Motor neuron (in vitro differentiated cells): ENCODE results near the gene TMEM143. TPM values are rescaled to one million over a fixed set of nuclear protein-coding genes. Genes with fewer than 3 reads are reported as not detected.
"Not testable (repeated sequence)": the region's sequence is repeated elsewhere in the genome, so short reads cannot be mapped to it uniquely, and the experiment has no call there.

Source experiments
- ATAC-seq, 8 experiments: fragments of 200-7000 bp; cut with Tn5 transposase; replicated peaks in 6 of 8; 2 replicates each; pipeline ENCODE4 v1.8.0; 2021; ENCODE audit warnings: mild to moderate bottlenecking in 8 of 8, moderate library complexity in 8 of 8
- H3K27ac ChIP-seq, 2 donors: fragments of 250-450 bp; sonication (Bioruptor Pico); 2 replicates each; pipeline ENCODE4 v1.9.0; 2021; ENCODE audit warnings: antibody characterized with exemption in 2 of 2, mild to moderate bottlenecking in 2 of 2, moderate library complexity in 1 of 2
- H3K4me1 ChIP-seq, 2 donors: fragments of 250-450 bp; sonication (Bioruptor Pico); replicated peaks in 1 of 2; 2 replicates each; pipeline ENCODE4 v1.6.1; 2021; ENCODE audit warnings: antibody characterized with exemption in 2 of 2, mild to moderate bottlenecking in 2 of 2, moderate library complexity in 1 of 2
- H3K4me3 ChIP-seq, 5 donors: fragments of 250-450 bp; sonication (Bioruptor Pico); 2 replicates each; pipeline ENCODE4 v1.9.0; 2021; ENCODE audit warnings: antibody characterized with exemption in 5 of 5, mild to moderate bottlenecking in 5 of 5, moderate library complexity in 4 of 5
- WGBS, 10 experiments: fragments of 450-650 bp; shearing (Covaris generic); methylation state at CpG; one replicate each; pipeline ENCODE4 v1.0.0; 2022; 5-methylcytosine and 5-hydroxymethylcytosine counted together
- in situ Hi-C, 9 experiments: fragments of 400-800 bp; cut with MboI; loops; one replicate each; pipeline ENCODE4 v1.15.0; 2021; ENCODE audit warnings: low sequenced_read_pairs in 9 of 9, low pct_unique_long_range_greater_than_20kb in 2 of 9; ENCODE audit not compliant: unreplicated experiment in 9 of 9
- total RNA-seq, 8 experiments: library from RNA; unstranded; fragments of 300-600 nt; gene quantifications; 2 replicates each; pipeline versions ENCODE4 v1.2.3 to v1.2.4, GENCODE V29; 2022

The TMEM143 gene
- total RNA-seq, 8 experiments from 2014 or later, result 4.0 to 12.7 (median 7.9) TPM

DNA sequence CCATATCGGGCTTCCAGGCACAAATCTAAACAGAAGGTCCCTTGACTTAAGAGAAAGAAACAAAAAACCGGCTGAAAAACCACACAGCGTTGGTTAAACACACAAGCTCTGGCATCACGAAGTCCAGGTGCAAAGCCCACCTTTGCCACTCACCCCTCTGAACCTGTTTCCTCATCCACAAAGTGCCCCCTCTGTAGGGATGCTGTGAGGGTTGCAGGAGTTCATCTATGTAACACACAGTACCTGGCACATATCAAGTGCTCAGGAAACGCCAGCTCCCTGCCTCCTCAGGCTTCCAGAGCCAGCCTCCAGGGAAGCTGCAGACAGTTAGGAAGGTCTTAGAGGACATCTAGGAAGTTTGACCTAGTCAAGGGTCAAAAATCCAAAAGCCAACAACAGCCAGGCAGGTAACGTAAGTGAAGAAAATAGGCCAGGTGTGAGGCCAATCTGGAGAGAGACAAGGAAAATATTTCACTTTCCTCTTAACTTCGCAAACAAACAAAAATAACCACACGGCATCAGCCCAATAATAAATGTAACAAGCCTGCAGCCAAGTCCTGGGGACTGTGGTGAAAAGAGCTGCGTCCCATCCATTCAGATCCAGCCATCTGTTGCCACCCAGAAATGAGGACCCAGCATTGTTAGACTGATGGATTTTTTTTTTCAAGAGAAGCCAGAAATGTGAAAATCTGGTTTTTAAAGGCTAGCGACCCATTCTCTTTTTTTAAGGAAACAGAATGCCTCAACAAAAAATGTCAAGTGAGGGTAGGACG is 17.6 kb upstream of the TMEM143 start:
- WGBS, 10 experiments, result 65 to 93% (median 87%) methylated on average over 3 to 8 of the region's 11 CpGs; no CpG with 5 or more reads in 1 of the 10 experiments
- Histone ChIP-seq H3K4me3 (no peak overlapping the region), H3K4me1 (no peaks in the 10 kb centered on the region), H3K27ac (no peak overlapping the region)
- ATAC-seq, result no peak
- in situ Hi-C loops, result no loop called here

- 0 to 92% (median 75%) methylated on average over 1 to 5 of the region's 5 CpGs; no CpG with 5 or more reads in 1 of the 10 experiments for WGBS, 10 experiments
- in situ Hi-C loops, result no loop called here
- ATAC-seq, result peak in 6 of 8 experiments; percentile 19 to 97 (median 46)
- Histone ChIP-seq H3K27ac (no peak overlapping the region), H3K4me3 (no peak overlapping the region), H3K4me1 (no peaks in the 10 kb centered on the region)
Measured at GRCh38 chr19:48379058-48379457, 15.3 kb upstream of the TMEM143 start.

DNA sequence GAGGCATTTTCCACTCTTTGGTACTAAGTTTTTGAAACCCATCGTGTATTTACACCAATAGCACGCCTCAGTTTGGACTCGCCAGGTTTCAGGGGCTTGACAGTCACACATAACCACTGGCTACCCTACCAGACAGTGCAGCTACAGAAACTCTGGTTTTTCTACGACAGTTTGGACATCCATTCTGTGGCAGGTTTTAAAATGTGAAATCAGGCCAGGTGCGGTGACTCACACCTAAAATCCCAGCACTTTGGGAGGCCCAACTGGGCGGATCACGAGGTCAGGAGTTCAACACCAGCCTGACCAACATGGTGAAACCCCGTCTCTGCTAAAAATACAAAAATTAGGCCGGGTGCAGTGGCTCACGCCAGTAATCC is 14.4 kb upstream of the TMEM143 start:
- Histone ChIP-seq H3K4me3 (no peak overlapping the region), H3K27ac (no peak overlapping the region), H3K4me1 (no peaks in the 10 kb centered on the region)
- ATAC-seq, result no peak
- in situ Hi-C loops, result no loop called here
- WGBS, 10 experiments, result 83 to 100% (median 94%) methylated on average over 2 to 9 of the region's 10 CpGs; no CpG with 5 or more reads in 3 of the 10 experiments

DNA sequence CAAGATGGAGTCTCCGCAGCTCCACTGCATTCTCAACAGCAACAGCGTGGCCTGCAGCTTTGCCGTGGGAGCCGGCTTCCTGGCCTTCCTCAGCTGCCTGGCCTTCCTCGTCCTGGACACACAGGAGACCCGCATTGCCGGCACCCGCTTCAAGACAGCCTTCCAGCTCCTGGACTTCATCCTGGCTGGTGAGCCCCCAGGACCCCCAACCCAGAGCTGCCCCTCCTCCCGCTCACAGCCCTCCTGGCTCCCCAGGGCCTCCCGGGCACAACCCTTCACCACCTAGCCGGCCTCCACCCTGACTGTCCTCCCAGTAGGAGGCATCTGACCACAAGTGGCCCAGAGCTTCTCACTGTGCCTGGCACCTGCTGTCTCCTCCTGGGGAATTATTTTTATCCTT is 9.8 kb upstream of the TMEM143 start:
- H3K27ac ChIP-seq, result no peak overlapping the region
- no peak for ATAC-seq
- in situ Hi-C loops, result no loop called here
- 80 to 100% (median 89%) methylated on average over 1 to 3 of the region's 11 CpGs; no CpG with 5 or more reads in 7 of the 10 experiments for whole genome bisulfite sequencing, 10 experiments
- H3K4me3 ChIP-seq, result no peak overlapping the region
- peaks cover 0 to 3% of the 10 kb centered on the region in 2 donors for H3K4me1 ChIP-seq

DNA sequence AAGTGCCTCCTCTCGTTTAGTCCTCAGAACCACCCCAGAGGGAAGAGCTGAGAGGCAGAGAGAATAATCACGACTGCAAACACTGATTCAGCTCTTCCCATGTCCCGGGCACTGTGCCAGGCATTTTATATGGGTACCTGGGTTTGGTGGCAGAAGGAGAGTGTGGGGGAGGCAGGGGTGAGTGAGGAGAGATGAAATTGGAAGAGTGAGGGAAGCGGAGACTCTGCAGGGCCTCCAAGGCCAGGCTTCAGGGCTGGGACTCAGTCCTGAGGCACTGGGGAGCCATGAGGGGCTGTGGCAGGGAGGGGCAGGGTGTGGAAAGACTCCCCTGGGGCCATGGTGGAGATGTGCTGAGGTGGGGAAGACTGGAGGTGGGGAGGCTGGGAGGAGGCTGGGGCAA is 9.2 kb upstream of the TMEM143 start:
- H3K4me3 ChIP-seq, result no peak overlapping the region
- no peak overlapping the region for H3K27ac ChIP-seq
- WGBS, 10 experiments, result 17 to 80% (median 50%) methylated on average over 1 to 3 of the region's 4 CpGs; no CpG with 5 or more reads in 5 of the 10 experiments
- in situ Hi-C loops, result no loop called here
- peaks cover 0 to 3% of the 10 kb centered on the region in 2 donors for H3K4me1 ChIP-seq
- peak; percentile 3 to 63 (median 53) for ATAC-seq

DNA sequence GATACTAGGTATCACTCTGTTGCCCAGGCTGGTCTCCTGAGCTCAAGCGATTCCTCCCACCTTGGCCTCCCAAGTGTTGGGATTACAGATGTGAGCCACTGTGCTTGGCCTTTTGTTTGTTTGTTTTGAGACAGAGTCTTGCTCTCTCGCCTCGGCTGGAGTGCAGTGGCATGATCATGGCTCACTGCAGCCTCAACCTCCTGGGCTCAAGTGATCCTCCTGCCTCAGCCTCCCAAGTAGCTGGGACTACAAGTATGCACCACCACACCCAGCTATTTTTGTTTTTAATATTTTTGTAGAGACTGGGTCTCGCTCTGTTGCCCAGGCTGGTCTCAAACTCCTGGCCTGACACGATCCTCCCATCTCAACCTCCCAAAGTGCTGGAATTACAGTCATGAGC is 8.0 kb upstream of the TMEM143 start:
- H3K4me1 ChIP-seq, H3K4me3 ChIP-seq, in situ Hi-C loops, H3K27ac ChIP-seq, ATAC-seq: not testable (repeated sequence)
- 93 to 100% (median 94%) methylated on average over 1 to 5 of the region's 5 CpGs; no CpG with 5 or more reads in 4 of the 10 experiments for WGBS, 10 experiments

GRCh38 chr19:48371367-48371766 is 7.6 kb upstream of the TMEM143 start:
- peaks cover 0 to 3% of the 10 kb centered on the region in 2 donors for H3K4me1 ChIP-seq
- in situ Hi-C loops, result no loop called here
- WGBS, 10 experiments, result 58 to 100% (median 90%) methylated on average over 1 to 2 of the region's 7 CpGs; no CpG with 5 or more reads in 4 of the 10 experiments
- H3K27ac ChIP-seq, result no peak overlapping the region
- ATAC-seq, result no peak
- no peak overlapping the region for H3K4me3 ChIP-seq

- WGBS, 10 experiments, result 0 to 100% (median 69%) methylated on average over 1 to 3 of the region's 4 CpGs; no CpG with 5 or more reads in 5 of the 10 experiments
- H3K4me3 ChIP-seq, result no peak overlapping the region
- H3K4me1 ChIP-seq, result peaks cover 0 to 3% of the 10 kb centered on the region in 2 donors
- in situ Hi-C loops, result no loop called here
- H3K27ac ChIP-seq, result no peak overlapping the region
- ATAC-seq, result no peak
Measured at GRCh38 chr19:48370955-48371354, 7.2 kb upstream of the TMEM143 start.

DNA sequence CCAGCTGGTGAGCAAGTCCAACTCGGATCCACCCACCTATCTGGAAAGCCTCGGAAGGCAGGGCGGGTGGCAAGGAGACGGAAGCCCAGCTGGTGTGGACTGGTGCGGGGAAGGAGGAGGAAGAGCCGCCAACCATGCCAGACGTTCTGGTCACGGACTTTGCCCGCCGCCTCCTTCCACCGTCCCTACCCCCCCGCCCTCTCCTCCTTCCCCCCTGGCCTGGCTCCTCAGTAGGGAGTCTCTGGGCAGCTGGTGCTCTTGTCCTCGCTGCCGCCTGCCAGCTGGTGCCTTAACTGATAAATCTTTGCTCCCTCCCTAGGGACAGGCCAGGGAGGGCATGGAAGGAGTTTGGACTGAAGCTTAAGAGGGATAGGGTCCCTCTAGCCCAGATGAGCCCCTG is 5.2 kb upstream of the TMEM143 start:
- Histone ChIP-seq H3K27ac (no peak overlapping the region), H3K4me3 (no peak overlapping the region), H3K4me1 (peaks cover 3 to 4% of the 10 kb centered on the region in 2 donors)
- no peak for ATAC-seq
- in situ Hi-C loops, result no loop called here
- 40 to 100% (median 90%) methylated on average over 1 to 2 of the region's 14 CpGs; no CpG with 5 or more reads in 7 of the 10 experiments for WGBS, 10 experiments

GRCh38 chr19:48367855-48368254 is 4.1 kb upstream of the TMEM143 start:
- 20 to 83% (median 75%) methylated on average over 1 to 5 of the region's 5 CpGs; no CpG with 5 or more reads in 3 of the 10 experiments for WGBS, 10 experiments
- Histone ChIP-seq H3K27ac (no peak overlapping the region), H3K4me1 (peaks cover 3 to 9% of the 10 kb centered on the region in 2 donors), H3K4me3 (no peak overlapping the region)
- no peak for ATAC-seq
- in situ Hi-C loops, result no loop called here

- no CpG with 5 or more reads among the region's 11 CpGs for WGBS, 10 experiments
- H3K27ac ChIP-seq, result no peak overlapping the region
- ATAC-seq, result no peak
- in situ Hi-C loops, result no loop called here
- no peak overlapping the region for H3K4me3 ChIP-seq
- H3K4me1 ChIP-seq, result peaks cover 3 to 9% of the 10 kb centered on the region in 2 donors
Measured at GRCh38 chr19:48365602-48366001, 1.9 kb upstream of the TMEM143 start.

DNA sequence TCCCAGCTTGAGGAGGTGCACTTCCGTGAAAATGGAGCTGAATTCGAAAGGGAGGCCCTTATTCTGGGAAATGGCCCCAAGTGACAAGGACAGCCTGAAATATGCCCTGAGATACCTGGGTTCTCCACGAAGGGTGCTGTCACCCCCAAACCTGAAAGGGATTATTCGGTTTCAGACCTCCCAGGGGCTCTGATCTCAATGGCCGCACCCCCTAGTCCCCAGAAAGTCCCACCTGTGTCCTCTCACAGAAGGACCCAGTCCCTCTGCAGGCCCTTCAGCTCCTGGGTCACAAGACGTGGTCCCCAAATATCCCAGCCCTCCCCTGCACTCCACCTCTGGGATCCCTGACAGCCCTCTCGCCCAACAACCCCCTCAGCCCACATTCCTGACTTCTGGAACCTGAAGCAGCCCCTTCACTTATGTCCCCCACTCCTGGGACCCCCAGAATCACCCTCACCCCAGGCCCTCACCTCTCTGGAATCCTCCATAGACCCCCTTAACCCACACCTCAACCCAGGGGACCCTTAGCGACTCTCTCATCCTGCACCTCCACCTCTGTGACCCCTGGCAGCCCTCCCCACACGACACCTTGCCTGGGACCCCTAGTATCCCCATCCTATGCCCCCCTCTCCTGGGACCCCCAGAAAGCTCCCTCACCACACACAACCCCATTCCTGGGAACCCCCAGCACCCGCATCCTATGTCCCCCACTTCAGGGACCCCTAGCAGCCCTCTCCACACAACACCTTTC is 1.0 kb upstream of the TMEM143 start:
- ATAC-seq, result no peak
- Histone ChIP-seq H3K4me3 (peak overlapping the region in 2 of 5 donors; percentile 6 to 11), H3K27ac (peak overlapping the region in 1 of 2 donors; percentile 38), H3K4me1 (peaks cover 3 to 9% of the 10 kb centered on the region in 2 donors)
- in situ Hi-C loops, result no loop called here
- WGBS, 10 experiments, result 36 to 80% (median 46%) methylated on average over 2 to 4 of the region's 10 CpGs; no CpG with 5 or more reads in 7 of the 10 experiments

DNA sequence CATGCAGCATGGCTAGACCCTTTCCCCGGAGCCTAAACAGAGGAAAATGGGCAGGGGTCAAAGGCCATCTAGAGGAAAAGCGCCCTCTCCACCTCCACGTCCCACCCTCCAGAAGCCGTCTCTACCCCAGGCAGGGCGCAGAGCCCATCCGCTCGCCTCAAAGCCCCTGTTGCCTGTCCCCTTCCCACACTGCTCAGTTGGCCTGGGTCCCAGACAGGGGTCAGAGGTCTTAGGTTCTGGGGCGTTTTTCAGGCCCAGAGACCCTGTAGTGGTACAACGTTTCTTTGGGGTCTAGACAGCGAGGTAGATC is 285 bp downstream of the TMEM143 start:
- WGBS, 10 experiments, result 0 to 20% (median 0%) methylated on average over 1 to 5 of the region's 10 CpGs; no CpG with 5 or more reads in 6 of the 10 experiments
- H3K27ac ChIP-seq, result peak overlapping the region; percentile 85 to 88
- in situ Hi-C loops, result no loop called here
- H3K4me3 ChIP-seq, result peak overlapping the region; percentile 22 to 34 (median 28)
- peaks cover 0 to 9% of the 10 kb centered on the region in 2 donors for H3K4me1 ChIP-seq
- ATAC-seq, result peak; percentile 8 to 46 (median 30)
